ENCODE data around the gene C11orf91.
"Not testable (repeated sequence)": the region's sequence is repeated elsewhere in the genome, so short reads cannot be mapped to it uniquely, and the experiment has no call there.

Gene C11orf91

DNA sequence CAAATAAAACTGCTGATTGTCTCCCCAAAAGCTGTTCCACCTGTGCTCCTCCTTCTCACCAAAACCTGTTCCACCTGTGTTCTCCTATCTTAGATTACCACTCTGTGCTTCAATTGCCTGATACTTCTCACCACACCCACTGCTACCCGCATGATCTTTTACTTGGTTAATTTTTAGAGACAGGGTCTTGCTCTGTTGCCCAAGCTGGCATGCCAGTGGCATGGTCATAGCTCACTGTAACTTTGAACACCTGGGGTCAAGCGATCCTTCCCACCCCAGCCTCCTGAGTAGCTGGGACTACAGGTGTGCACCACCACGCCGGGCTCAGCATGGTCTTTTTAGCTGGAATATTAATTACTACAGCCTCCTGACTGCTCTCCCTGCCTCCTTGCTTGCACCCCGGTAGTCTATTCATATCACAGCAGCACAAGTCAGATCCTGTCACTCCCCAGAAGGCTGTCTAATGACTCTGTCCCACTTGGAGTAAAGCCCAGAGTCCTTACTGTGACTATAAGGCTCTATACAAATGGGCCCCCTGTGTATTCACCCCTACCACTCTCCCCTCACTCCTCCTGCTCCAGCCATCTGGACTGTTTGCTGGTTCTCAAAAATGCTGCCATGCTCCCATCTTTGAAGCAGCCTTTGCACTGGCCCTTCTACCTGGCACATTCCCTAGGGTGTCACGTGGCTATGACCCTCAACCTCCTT lies 3.5 kb downstream of the C11orf91 start:
- no peak for DNase-seq (ENCODE audit: low read depth in 1 of 2, low spot score in 1 of 2)

DNA sequence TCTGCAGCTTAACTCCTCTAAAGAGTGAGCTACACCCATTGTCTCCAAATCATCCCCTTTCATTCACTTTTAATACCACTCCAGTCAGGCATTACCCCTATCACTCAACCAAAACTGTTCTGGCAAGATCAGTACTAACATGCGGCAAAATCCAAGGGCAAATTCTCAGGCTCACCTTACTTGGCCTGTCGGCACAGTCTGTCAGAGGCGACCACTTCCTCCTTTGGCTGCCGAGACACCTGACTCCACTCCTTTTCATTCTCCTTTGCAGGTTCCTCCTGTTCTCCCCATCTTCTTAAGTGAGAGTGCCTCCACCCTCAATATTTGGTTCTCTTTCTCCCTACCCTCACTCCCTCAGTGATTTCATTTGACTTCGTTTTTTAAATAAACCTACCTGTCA lies 4.2 kb downstream of the C11orf91 start:
- DNase-seq (ENCODE audit: low read depth in 1 of 2, low spot score in 1 of 2) = no peak

DNA sequence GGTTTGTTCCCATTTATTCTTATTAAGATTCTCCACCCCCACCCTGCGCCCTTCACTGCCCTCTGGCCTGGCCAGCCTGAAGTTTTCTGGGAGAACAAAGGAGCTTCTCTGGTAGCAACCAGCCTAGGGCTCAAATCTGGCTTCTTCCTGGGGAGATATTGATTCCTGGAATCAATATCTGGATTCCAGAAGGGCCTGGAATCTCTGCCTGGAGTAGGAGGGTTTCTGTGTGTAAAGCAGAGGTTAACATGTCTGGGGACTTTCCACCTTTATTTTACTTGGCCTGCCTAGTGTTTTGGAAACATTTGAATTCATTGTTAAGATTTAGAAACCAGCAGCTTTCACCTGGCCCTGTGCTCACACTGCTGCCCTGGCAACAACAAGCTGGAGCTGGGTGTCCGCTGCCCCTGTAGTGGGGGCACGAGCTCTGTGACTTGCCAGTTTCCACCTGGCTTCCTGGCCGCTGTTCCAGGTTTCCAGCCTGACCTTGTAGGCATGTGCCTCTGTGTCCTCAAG lies 5.5 kb downstream of the C11orf91 start:
- DNase-seq (ENCODE audit: low read depth in 1 of 2, low spot score in 1 of 2) = no peak

DNA sequence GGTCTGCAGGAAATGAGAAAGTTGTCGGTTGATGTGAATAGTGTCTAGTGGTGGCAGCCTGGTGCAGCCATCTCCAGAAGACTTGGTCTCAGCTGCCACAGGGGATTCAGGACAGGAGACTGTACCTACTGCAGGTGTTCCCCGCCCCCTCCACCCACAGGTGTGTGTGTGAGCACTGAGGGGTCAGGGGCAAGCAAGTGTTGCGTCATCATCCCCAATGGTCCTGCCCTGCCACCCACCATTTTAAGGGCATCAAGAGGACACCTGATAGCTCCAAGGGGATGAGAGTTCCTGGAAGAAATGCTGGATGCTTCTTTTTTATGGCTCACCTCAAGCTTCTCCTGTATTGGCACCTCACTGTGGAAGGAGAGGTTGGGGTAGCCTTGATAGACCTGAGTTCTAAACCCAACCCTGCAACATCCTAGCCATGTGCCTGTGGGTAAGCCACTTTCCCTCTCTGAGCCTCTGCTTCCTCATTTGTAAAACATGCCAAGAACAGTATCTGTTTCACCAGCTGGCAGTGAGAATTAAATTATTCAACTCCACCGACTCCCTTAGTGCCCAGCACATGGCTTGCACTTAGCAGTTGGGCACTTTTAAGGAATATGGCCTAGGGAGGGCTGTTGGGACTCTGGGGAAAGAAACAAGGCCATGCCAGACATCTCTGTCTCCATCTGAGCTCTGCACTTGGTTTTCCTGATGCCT lies 6.1 kb downstream of the C11orf91 start:
- no peak for DNase-seq (ENCODE audit: low read depth in 1 of 2, low spot score in 1 of 2)

DNA sequence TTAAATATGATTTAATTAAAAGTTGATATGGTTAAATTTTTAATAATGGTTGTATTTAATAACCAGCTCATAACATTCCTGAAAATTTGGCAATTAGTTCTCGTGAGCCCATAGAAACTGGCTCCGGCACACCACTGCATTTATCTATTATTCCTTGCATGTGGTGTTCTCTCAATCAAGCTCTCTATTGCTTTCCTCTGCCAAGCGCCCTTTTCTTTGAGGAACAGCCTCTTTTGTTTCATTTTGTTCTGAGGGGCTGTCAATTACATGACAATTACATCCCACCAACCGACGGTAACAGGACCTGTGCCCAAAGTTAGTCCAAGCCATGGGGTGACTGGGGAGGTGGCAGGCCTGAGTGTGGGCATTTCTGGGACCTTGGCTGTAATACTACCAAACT lies 8.1 kb downstream of the C11orf91 start:
- DNase-seq (ENCODE audit: low read depth in 1 of 2, low spot score in 1 of 2) = no peak

DNA sequence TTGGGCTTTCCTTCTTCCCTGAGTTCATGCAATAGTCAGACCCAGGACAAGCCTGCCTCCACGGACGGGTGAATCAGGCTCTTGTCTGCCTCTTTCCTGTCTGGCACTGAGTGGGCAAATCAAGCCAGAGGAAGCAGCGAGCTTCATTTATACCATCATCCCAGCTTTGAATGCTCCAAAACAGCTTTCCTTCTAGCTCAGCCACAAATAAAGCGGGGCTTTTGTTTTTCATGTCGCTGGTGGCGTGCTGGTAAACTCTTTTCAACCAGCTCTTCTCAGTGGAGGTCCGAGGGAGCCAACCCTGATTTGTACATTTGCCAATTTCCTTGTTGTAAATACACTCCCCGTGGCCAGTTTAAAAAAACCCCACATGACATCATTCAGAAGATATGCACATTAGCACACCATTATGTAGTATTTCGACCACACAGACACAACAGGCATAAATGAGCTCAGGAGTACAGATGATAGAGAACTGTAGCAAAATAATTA lies 8.6 kb downstream of the C11orf91 start:
- DNase-seq (ENCODE audit: low read depth in 1 of 2, low spot score in 1 of 2) = no peak

DNA sequence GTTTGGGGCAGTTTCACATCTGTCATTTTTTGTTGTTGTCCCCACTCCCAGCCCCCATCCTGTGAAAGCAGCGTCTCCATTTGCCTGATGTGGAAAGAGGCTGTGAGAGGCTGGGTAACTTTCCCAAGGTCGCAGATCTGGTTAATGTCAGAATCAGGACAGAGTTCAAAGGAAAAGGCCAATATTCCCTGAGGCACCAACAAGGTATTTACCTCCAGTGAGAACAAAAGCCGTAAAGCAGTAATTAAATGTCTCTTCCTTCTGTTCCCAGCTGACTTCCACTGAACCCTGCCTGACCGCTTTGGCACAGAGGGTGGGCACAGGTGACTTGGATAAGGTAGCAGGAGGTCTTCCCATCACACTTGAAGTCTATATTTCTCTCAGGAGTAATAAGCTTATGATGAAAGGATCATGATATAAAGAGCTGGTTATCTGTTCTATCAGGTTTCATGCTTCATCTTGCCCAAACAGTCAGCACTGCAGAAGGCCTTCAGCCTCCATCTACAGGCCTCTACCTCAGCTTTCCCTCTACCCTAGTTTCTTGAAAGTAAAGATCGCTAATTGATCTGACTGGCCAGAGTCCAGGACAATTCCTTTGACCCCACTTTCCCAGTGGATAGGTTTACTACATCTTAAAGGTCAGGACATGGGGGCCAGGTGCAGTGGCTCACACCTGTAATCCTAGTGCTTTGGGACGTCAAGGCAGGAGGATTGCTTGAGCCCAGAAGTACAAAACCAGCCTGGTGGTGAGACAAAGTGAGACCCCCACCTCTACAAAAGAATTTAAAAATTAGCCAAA lies 9.4 kb downstream of the C11orf91 start:
- no peak for DNase-seq (ENCODE audit: low read depth in 1 of 2, low spot score in 1 of 2)

DNA sequence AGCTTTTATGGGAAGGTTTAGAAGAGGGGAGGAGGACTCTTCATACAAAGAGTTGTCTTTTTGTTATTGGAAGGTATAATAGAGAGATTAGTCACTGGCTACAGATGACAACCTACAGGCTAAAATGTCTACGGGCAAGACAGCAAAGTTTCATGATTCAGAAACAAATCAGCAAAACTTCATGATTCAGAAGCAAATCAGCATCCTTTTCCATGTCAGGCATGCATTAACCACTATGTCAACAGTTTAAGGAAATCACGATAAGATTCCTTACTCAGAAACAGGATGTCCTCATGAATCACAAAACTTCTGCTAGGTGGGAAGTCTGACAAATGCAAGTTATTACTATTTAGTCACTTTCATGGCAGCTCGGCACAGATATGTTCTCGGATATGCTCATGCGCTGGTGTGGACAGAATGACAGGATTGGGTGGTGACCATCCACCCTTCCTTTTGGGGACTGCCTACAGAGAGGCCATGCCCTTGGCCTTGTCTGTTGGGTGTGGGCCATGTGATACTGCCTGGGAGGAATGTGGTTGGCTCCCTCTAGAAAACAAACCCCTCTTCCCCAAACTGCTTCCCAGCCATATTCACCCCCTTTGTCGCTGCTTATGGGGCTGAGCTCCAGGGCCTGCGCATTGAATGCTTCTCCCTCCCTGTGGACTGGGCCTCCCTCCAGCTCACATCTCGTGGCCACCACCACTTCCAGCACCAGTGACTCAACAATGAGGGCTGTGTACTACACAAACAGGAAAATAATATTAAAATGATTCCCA lies 10.1 kb downstream of the C11orf91 start:
- no peak for DNase-seq (ENCODE audit: low read depth in 1 of 2, low spot score in 1 of 2)

DNA sequence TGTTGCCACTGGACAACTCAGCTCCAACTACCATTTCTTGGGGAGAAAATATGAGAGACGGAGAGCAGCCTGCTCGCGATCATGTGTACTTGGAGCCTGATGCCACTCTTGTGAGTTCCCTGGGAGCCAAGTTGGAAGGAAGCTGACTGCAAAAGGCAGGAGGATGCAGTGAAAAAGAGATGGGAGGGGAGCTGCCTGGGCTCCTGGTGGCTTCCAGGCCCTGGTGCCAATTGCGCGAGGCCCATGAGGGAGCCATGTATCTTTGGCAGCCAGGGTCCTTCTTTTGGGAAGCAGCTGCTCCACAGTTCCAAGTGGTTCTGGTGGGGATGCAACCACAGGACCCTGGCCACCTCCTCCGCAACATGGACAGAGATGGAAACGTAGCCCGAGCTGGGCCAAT lies 11.1 kb downstream of the C11orf91 start:
- no peak for DNase-seq (ENCODE audit: low read depth in 1 of 2, low spot score in 1 of 2)

DNA sequence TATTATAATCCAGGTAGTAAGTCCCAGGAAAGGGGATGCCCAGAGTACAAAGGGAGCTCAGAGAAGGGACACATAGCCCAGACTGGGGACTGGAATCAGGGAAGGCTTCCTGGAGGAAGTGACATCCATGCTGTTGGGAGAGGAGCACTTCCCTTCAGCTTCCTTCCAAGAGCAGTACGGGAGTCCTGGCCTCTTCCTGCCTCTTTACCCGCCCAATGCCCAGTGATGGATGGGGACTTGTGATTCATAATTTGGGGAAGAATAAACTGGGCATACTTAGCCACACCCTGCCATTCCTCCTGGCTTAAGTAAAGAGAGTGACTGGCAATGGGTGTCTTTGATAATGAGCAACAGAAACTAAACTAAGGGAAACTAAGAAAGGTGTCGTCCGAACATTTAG lies 11.5 kb downstream of the C11orf91 start:
- no peak for DNase-seq (ENCODE audit: low read depth in 1 of 2, low spot score in 1 of 2)

DNA sequence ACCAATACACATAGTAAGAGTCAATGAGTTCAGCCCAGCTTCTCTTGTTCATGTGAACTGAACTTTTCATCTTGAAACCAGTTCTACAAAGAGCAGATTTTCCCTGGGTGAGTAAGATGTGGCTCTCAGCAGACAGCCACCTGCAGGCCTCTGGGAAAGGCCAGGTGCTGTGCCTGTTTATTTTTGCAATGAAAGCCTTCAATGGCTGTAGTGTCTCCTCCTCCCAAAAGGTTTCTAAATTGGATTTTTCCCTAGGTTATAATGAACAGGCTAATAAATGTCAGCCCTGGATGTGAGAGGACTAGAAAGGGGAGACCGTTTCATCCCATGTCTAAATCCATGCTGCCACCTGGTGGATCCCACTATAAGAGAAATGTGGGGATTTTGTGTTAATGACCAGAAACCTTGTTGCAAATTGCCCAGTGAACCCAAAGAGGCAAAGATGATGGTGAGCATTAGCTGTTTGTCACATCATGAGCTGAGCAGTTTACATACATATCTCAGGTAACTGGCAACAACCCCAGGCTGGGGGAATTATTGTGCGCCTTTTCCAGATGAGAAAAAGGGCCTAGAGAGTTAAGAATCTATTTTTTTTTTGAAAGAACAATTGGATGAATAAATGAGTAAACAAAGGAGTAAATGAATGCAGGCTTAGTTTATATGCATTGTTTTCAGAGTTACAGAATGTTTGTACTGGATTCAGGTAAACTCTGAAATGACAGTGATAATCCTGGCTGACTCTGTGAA lies 12.7 kb downstream of the C11orf91 start:
- no peak for DNase-seq (ENCODE audit: low read depth in 1 of 2, low spot score in 1 of 2)

DNA sequence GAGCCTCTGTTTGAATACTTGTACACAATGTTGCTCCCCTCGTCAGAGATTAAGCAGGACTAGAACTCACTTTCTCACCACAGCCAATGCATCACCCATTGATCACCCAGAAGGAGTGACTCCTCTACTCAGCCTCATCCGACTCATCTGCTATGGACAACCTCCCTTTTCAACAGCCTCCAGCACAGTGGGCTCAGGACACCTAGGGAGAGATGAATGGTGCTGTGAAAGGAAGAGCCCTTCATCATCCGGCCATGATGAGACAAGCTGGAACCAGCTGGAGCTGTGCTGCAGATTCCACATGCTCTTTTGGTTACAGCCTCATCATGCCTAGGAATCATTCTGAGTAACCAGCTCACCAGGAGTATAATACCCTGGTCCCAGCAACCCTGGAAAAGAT lies 15.5 kb downstream of the C11orf91 start:
- DNase-seq (ENCODE audit: low read depth in 1 of 2, low spot score in 1 of 2) = no peak

DNA sequence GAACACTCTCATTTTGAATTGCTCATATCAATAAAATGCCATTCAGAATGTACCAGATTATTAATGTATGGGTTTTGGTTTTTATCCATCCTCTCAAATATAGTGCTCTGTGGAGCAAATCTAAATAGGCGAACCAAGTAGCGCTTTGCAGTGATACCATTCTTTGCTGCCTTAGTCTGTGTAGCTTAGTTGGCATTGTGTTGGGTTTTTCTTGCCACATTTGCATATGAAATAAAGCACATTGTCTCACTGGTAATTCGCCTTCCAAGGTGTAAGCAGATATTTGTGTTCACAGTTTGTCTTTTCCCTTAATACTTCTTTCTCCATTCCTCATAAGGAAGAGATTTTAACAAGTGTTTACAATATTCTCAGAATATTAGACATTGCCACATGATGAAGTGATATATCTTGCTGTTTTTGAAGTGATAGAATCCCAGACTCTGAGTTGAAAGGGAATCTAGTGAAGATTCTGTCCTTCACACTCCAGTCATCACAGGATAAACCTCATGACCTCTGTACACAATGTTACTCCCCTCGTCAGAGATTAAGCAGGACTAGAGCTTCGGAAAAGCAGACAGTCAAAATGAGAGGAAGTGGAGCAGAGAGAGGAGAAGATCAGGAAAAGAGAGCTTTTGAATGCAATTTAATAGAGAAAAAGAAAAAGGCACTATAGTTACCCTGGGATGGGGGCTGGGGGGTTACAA lies 16.5 kb downstream of the C11orf91 start:
- DNase-seq (ENCODE audit: low read depth in 1 of 2, low spot score in 1 of 2) = no peak

DNA sequence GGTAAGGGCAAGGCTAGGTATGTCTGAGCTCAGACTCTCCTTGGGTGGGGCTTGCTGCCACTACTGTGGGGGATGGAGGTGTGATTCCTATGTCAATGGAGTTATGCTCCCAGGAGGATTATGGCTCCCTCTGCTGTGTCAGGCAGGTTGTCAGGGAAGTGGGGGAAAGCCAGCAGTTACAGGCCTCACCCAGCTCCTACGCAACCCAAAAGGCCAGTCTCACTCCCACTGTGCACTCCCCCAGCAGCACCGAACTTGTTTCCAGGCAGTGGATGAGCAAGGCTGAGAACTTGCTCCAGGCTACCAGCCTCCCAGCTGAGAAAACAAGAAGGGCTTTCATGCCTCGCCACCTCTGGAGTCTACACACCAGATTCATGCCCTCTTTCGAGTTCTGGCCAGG lies 18.2 kb downstream of the C11orf91 start:
- no peak for DNase-seq (ENCODE audit: low read depth in 1 of 2, low spot score in 1 of 2)

DNA sequence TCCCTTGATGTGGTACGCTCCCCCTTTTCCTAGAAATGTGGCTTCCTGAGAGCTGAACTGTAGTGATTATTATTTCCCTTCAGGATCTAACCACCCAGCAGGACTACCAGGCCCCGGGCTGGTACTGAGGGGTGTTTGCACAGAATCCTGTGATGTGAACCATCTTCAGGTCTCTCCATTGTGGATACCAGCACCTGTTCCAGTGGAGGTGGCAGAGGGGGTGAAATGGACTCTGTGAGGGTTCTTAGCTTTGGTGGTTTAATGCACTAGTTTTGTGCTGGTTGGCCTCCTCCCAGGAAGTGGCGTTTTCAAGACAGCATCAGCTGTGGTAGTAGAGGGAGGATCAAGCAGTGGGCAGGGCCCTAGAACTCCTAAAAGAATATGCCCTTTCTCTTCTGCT lies 18.6 kb downstream of the C11orf91 start:
- no peak for DNase-seq (ENCODE audit: low read depth in 1 of 2, low spot score in 1 of 2)

DNA sequence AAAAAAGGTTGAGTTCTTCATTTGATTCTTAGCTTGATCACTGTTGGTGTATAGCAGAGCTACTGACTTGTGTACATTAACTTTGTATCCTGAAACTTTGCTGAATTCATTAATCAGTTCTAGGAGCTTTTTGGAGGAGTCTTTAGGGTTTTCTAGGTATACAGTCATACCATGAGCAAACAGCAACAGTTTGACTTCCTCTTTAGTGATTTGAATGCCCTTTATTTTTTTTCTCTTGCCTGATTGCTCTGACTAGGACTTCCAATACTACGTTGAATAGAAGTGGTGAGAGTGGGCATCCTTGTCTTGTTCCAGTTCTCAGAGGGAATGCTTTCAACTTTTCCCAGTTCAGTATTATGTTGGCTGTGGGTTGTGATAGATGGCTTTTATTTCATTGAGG lies 22.0 kb downstream of the C11orf91 start:
- not testable (repeated sequence) for DNase-seq (ENCODE audit: low read depth in 1 of 2, low spot score in 1 of 2)

DNA sequence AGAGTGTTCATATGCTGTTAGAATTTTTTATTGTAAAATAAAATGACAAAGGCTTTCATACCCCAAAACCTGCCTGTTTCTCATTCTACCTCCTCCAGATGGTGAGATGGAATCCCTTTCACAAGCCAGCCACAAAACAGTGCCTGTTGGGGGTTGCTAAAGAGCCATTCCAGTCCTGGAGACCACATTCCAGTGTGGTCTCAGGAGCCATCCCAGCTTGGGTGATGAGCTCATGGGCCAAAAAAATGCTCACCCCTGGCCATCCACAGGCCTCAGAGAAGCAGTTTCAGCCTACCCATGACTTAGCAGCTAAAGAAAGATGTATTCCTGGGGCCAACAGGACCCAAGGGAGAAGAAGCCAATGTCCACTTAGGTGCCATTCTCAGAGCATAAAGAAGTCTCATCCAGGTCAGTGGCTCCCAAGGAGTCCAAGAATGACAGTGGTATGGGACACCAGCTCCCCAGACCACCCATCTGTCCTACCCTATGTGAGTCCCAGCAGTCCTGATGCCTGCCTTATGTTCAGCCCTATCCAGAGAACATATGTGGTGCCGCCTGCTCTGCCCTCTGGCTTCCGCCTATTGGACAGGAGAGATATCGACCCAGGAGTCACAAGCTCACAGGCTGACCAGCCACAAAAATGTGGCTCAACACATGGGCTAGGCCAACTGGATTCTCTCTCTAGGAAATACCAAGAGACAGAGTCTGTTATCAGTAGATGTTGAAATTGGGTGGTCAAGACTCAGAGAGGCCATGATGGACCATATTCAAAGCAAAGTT lies 26.4 kb downstream of the C11orf91 start:
- no peak for DNase-seq (ENCODE audit: low read depth in 1 of 2, low spot score in 1 of 2)

DNA sequence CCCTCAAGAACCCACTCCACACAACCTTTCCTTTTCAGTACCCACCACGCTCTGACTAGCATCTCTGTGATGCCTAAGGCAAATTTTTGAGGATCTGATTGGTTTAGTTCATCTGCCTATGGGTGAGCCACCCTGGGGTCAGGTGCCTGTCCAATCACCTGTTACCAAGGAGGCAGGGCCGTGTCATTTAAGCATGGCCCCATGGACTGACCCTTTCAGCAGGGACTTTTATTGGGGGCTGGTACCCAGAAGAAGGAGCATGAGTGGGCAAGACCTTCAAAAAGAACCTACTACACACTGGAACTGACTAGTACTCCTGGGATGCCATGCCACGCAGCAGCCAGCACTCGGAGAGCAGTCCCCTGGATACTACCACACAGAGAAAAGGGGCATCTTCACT lies 28.4 kb downstream of the C11orf91 start:
- DNase-seq (ENCODE audit: low read depth in 1 of 2, low spot score in 1 of 2) = no peak
